Activated CD4-positive, CD25-positive, alpha-beta regulatory T cell treated with anti-CD3 and anti-CD28 coated beads, Interleukin-2, amount 50 U/mL, for 24 hours (primary cell): Measurements from ENCODE around the gene PLD4.
"Not testable (repeated sequence)": the region's sequence is repeated elsewhere in the genome, so short reads cannot be mapped to it uniquely, and the experiment has no call there.

Source experiments
- ATAC-seq, 2 donors: fragments of 150-1000 bp; cut with Tn5 transposase; one replicate each; pipeline ENCODE4 v1.10.0; 2021; ENCODE audit warnings: mild to moderate bottlenecking in 1 of 2, moderate library complexity in 1 of 2

The PLD4 gene

DNA sequence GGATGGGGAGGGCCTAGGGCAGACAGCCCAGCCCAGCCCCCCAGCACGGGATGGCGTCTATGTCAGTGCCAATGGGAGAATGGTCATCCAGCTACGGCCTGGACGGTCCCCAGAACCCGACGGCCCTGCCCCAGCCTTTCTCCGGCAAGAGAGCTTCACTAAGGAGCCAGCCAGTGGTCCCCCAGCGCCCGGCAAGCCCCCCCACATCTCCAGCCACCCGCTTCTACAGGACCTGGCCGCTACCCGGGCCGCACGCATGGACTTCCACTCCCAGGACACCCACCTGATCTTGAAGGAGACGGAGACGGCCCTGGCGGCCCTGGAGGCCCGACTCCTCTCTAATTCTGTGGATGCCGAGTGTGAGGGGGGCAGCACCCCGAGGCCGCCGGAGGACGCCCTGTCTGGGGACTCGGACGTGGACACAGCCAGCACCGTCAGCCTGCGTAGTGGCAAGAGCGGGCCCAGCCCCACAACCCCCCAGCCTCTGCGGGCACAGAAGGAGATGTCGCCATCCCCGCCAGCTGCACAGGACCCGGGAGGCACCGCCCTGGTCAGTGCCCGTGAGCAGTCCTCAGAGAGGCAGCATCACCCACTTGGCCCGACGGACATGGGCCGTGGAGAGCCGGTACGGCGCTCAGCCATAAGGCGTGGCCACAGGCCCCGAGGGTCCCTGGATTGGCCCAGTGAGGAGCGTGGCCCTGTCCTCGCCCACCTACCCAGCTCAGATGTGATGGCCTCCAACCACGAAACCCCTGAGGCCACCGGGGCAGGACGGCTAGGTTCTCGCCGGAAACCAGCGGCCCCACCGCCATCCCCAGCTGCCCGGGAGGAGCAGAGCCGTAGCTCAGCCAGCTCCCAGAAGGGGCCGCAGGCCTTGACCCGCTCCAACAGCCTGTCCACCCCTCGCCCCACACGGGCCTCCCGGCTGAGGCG, 37.7 kb upstream of the PLD4 start:
- ATAC-seq = no peak

DNA sequence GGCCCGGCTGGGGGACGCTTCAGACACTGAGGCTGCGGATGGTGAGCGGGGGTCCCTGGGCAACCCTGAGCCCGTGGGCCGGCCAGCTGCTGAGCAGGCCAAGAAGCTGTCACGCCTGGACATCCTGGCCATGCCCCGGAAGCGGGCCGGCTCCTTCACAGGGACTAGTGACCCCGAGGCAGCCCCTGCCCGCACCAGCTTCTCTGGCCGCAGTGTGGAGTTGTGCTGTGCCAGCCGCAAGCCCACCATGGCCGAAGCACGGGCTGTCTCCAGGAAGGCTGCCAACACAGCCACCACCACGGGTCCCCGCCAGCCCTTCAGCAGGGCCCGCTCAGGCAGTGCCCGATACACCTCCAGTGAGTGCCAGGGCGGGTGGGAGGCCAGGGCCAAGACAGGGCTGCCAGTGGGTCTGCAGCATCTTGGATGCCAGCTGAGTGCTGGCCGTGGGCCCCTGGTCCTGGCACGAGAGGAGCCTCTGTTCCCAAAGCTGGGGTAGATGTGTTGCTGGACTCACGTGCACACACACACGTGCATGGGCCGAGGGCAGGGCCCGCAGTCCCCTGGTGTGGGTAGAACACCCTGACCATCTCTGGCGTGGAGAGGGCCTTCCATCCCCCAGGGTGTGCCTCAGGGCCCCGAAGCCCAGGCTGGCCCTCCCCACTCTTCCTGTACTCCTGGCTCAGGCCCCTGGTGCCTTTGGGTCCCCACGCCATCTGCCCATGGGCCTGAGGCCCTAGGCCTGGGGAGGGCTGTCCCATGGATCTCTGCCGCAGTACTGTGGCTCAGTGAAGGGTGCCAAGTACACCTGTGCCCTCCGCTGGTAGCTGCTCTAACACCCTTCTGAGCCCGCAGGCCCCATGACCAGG, 36.8 kb upstream of the PLD4 start:
- ATAC-seq = no peak

DNA sequence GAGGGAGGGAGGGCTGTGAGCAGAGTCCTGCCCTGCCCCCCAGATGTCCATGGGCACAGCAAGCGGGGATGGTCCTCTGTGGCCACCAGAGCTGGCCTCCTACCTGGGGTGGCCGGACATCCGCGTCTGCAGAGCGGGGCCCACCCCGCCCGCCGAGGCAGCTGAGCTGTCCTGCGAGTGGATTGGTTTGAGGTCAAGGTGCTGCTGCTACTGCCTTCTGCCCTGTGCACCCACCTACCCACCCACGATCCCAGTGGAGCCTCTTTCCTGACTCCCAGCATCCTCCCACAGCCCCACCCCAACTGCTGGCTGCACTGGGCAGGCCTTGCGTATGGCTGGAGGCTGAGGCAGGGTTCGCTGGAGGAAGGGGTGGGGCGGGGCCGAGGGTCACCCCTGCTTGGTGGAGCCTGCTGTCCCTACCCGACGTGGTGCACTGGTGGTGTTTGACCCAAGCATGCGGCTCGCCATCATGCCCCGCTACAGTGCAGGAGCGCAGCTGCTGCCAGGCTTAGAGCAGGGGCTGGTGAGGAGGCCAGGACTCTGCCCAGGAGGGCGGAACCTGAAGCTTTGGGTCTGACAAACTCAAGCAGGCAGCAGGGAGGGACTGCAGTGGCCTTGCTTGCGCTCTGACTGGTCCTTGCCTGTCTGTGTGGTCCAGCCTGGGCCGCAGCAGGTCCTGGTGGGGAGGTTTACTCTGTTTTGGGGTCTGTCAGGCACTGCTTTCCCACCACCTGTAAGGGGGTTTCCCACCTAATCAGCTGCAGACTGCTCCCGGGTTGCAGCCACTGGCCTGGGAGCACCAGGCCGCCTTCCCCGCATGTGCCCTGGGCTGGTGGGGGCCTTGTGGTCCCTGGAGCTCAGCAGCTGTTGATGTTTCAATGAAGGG, 35.9 kb upstream of the PLD4 start:
- ATAC-seq = no peak

DNA sequence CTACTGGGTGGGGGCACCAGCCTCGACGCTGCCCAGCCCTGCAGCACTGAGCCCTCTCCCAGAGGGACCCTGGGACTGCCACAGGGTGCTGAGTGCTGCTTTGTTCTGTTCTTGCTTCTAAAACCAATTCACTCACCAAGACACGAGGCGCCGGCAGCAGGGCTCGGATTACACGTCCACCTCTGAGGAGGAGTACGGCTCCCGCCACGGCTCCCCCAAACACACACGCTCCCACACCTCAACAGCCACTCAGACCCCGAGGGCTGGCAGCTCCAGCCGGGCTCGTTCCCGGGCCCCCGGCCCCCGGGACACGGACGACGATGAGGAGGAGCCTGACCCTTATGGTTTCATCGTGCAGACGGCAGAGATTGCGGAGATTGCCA, 35.3 kb upstream of the PLD4 start:
- no peak for ATAC-seq

DNA sequence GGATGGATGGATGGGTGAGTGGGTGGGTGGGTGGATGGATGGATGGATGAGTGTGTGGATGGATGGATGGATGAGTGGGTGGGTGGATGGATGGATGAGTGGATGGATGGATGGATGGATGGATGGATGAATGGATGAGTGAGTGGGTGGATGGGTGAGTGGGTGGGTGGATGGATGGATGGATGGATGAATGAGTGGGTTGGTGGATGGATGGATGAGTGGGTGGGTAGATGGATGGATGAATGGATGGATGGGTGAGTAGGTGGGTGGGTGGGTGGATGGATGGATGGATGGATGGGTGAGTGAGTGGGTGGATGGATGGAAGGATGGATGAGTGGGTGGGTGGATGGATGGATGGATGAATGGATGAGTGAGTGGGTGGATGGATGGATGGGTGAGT, 34.4 kb upstream of the PLD4 start:
- ATAC-seq = not testable (repeated sequence)

DNA sequence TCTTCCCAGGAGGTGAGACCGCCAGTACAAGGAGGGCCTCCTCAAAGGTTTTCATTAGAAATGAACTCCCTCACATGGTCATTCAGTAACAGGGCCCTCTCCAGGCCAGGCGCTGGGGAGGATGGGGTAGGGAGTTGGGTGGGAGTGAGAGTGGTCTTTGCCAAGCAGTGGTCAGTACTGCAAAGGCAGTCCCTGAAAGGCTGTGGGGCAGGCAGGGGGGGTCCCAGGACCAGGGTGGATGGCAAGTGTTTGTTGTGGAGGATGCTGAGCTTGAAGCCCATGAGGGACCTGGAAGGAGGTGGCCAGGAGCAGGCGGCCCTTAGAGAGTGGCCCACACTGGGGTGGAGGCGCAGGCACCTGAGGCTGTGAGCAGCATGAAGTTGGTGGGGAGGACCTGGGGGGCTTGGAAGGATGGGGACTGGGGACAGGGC, 33.5 kb upstream of the PLD4 start:
- no peak for ATAC-seq

DNA sequence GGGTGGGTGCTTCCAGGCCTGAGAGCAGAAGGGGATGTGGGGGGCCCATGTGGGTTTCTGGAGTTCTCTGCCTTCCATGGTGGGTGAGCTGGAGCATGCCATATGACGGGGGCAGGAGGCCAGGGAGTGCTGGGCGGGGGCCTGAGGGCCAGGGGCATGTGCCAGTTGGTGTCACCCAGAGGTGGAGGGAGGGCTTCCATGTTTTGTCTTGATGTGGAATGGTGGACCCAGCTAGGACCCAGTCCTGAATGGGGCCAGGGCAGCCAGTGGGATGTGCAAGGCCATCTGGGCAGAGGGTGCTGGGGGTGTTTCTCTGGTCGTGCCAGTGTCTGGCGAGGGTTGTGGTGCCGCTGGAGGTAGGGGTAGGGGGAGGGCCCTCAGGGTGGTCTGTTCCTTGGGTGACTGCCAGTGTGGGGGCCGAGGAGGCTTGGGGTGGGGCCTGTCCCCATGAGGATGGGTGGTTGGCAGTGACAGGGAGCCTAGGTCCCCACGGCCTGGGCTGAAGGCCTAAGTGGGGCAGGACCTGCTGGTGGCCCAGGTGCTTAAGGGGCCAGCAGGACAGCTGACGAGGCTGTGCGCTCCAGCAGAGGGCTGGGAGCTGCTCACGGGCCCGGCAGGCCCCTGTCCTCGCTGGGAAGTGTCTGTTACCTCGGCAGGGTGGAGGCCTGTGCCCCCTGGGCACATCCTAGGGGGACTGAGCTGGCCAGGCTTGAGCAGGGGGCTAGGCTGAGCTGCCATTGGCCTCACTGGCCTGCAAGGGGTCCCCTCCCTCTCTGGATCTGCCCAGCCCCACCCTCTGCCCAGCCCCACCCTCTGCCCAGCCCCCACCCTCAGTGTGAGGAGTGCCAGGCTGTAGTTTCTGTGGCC, 32.8 kb upstream of the PLD4 start:
- ATAC-seq = no peak

DNA sequence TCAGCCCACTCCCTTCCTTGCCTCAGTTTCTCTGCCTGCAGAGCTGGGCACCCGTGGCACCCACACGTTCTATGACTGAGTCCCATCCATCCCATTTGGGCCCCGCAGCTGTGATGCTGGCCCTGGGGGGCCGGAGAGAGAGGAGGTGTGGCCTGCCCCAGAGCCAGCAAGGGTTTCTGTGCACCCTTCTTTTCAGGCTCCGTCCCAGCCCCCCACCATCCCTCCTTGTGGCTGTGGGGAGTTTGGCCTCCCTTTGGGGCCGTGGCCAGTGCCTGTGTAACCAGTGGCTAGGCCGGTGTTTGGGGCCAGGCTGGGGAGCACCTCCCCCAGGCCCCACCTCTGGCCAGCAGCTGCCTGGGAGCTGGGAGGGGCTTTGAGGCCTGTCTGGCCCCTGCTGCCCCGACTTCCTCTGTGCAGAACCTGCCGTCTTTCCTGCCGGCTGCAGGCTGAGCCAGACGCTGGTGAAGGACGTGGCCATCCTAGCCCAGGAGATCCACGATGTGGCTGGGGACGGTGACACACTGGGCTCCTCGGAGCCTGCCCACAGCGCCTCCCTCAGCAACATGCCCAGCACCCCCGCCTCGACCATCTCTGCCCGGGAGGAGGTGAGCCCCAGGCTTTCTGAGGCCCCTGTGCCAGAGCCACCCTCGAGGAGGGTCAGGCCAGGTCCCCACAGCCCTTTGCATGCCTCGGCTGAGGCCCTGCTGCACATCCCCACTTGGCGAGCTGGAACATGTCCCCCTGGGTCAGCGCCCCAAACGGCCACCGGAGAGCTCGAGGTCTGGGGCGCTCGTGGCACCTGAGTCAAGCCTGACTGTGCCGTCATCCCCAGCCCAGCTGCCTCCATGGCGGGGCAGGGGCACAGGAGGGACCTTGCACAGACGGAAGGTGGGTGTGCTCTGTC, 31.9 kb upstream of the PLD4 start:
- no peak for ATAC-seq

DNA sequence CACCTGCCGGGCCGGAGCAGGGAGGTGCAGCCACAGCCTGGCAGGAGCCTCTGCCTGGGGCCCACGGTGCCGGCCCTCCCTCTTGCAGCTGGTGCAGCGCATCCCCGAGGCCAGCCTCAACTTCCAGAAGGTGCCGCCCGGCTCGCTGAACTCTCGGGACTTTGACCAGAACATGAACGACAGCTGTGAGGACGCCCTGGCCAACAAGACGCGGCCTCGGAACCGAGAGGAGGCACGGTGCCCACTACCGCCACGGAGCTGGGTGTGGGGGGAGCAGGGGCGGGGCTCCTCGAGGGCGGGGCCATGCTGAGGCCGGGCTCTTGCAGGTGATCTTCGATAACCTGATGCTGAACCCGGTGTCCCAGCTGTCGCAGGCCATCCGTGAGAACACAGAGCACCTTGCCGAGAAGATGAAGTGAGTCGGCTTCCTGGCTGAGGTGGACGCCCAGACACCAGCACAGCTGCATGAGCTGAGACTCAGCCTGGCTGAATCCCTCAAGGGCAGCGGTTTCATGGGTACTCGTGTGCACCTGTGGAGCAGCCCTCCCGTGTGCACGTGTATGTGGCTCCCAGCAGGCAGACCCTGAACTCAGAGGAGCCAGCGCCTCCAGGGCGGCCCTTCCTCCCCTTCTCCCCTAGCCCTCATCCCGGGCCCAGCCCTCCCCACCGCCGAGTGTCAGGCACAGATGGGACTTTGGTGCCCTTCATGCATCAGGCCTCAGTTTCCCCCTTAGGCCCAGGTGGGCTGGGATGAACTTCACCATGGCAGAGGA, 31.1 kb upstream of the PLD4 start:
- ATAC-seq = no peak

DNA sequence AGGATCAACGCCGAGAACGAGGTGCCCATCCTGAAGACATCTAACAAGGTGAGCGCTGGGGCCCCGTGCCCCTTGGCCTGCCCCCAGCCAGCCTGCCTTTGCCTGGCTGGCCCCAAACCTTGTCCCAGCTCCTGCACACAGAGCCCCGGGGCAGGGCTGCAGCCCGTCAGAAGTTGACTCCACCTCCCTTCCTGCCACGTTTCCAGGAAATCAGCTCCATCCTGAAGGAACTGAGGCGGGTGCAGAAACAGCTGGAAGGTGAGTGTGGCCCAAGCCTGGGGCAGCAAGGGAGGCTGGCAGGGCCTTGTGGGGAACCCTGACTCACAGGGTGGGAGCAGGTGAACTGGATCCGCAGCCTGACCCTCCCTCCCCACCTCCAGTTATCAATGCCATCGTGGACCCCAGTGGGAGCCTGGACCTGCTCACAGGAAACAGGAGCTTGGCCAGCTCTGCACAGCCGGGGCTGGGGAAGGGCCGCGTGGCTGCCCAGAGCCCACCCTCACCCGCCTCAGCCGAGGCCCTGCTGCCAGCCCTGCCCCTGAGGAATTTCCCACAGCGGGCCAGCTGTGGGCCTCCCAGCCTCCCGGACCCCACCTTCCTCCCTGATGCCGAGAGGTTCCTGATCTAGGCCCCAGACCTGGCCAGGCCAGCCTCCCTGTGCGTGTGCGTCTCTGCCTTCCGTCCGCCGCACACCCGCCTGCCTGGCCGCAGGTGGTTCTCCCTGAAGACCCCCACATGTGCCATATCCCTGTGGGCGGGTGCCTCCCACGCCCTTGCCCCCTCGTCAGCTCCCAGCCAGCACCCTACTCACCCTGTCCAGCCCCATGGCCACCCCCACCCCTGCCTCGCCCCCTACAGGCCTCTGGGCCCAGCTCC, 30.1 kb upstream of the PLD4 start:
- ATAC-seq = no peak

DNA sequence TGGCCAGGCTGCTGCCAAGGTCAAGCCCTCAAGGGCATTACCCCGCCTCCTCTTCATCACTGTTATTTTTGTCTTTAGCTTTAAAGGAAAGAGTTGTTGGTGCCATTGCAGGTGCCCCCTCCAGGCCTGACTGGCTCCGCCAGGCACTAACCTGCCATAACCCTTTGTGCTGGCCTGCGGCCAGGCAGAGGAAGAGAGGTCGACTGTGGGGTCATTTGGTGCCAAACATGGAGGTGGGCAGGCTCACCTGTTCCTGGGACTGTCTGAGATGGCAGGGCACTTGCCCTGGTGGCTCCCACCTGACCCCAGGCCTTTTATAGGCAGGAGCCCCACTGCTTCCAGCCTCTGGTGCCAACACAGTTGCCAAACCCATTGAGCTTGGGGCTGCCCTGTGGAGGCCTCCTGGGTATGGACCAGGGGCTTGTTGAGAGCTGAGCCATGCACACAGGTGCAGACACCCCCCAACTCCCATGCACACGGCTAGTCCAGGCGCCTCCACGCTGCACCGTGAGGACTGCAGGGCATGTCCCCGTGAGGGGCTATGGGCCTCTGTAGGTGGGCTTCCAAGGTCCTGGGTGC, 29.4 kb upstream of the PLD4 start:
- no peak for ATAC-seq

DNA sequence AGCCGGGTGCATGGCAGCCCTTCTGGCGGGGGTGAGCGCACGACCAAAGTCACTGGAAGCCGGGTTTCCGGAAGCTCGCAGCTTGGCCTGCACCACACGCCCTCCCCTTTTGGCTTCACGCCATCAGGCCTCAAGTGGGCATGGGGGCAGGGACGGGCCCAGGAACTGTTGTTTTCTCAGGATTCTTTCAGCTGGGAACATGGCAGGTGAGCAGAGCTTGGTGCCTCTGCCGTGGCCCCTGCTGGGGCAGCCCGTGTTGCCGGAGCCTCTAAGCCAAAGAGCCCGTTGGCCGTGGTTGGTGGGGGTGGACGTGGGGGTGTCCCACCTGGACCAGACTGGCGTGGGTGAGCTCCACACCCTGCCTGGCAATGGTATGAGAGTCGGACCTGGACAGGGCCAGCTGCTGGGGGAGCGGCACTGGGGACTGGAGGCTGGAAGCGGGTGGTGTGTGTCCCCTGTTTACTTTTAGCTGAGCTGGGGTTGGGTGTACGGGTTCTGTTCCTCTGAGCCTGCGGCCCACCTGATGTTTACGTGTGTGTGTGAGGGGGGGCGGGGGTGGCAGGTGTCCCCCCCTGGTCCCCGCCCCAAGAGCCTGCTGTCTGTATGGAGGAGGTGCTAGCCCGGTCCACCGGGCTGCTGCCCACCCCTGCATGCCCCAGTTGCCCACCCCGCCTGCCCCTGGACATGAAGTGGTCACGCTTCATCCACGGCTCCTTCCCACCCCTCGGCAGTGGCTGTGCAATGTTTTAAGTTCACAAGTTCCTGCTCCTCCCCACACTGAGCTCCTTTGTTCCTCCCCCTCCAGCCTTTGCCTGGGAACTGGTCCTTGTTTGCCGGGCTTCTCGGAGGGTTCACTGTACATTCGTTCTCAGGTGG, 28.7 kb upstream of the PLD4 start:
- ATAC-seq = no peak

DNA sequence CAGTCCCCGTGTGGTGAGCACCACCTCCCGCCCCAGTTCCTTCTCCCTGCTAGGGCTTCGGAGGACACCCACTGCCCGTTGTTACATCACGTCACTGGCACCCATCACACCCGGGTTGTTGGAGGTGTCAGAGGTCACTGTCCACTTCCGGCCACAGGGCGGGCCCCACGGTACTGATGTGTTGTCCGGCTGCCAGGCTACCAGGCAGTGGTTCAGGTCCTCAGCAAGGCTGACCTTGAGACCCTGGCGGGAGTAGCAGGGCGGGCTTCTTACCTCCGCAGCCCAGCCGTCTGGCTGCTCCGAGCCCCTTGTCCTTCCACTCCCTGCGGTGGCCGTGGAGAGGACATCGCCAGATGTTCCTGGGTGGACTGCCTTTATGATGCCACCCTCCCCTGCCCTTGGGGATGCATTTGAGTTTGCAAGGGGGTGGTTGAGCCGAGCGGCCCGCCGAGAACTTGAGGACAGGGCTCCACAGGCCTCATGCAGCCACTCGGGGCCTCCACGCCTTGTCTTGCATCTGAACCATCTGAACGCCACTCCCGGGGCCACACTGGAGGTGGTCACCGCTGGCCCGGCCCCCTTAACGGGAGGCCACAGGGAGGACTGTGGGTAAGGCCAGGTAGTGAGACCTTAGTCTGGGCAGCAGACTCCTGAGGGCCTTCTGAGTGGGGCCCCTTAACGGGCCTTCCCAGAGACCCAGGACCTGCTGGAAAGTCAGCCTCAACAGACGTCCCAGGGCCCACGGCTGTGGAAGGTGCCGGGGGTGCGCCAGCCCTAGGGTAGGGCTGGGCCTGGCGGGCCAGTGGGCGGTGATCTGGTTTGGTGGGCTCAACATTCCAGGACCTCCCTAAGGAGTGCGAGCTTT, 27.1 kb upstream of the PLD4 start:
- ATAC-seq = no peak

DNA sequence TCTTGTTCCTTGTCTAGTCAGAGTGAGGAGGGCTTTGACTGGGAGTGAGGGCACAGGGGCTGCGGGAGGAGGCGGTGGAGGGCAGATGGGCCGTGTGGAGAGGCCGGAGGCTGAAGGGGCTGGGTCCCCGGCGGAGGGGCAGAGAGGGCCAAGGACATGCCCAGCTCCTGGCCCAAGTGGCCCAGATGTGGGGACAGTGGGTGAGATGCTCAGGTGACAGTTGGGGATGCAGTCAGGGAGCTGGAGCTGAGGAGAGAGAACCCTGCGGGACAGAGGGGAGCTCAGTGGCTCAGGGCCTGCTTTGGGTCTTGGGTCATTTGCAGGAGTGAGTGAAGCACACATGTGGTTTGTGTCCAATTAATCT, 26.5 kb upstream of the PLD4 start:
- ATAC-seq = no peak

DNA sequence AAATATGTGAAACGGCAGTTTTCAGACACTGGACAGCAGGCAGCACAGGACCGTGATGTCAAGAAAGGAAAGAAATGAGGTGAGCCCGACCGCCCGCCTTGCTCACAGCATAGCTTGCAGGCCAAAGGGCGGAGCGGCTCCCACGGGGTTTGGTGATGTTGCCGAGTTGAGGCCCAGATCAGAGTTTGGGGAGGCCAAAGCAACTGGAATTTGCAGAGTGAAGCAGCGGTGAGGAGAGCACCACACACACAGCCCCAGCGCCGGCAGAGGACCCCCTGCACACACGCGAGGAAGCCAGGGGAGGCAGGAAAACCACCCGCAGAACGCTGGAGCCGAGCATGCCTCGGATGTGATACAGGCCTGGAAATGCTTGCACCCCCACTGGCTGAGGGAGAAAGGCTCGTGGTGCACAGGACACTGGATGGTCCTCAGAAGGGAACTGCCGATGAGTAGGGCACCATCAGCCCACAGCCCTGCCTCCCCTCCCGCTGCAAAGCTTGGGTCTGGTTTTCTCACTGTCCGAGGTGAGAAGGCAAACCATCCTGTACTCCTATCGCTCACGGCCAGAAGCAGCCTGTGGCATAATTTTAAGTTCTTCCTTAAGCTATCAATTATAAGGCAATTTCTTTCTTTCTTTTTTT, 25.7 kb upstream of the PLD4 start:
- no peak for ATAC-seq

DNA sequence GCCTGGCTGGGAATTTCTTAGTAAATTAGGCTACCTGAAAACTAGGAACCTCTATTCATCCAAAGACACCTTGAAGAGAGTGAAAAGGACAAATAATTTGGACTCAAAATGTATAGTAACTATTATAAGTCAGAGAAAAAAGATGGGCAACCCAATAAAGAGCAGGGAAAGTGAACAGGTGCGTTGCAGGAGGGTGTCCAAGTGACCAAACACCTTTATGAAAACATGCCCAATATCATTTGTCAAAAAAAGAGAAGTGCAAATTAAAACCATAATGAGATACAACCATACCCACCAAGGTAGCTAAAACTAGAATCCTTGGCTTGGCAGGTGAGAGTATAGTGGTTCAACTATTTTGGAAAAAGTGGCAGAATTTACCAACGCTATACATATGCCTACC, 24.9 kb upstream of the PLD4 start:
- no peak for ATAC-seq
